AG09309 (cell line): ENCODE results near the gene MYLK4.

ENCODE experiments used
- DNase-seq: peaks from one replicate; pipeline ENCODE4 v3.0.0-alpha.2; 2010; ENCODE audit warnings: low read depth
- H3K4me3 ChIP-seq: 2 replicates; pipeline ENCODE4 v1.5.1; 2011; ENCODE audit warnings: mild to moderate bottlenecking, low read depth, low read length, moderate library complexity; ENCODE audit not compliant: control insufficient read depth
- TF ChIP-seq, protein P1 (sequence below): IDR thresholded peaks from 2 replicates; pipeline ENCODE4 v1.5.1; 2011; ENCODE audit warnings: mild to moderate bottlenecking, low read depth, low read length, inconsistent platforms; ENCODE audit not compliant: insufficient read depth, control insufficient read depth; ENCODE audit errors: missing control alignments

The MYLK4 gene

GRCh38 chr6:2750832-2751231 lies at the start of gene MYLK4:
Gene MYLK4, minus strand, starts transcription at chr6:2750922. Its CDS starts 1,628 bp downstream, at chr6:2749294.
- DNase-seq = no peak
- H3K4me3 ChIP-seq = no peak within 1 kb of the TSS
- TF ChIP-seq, protein P1, sequence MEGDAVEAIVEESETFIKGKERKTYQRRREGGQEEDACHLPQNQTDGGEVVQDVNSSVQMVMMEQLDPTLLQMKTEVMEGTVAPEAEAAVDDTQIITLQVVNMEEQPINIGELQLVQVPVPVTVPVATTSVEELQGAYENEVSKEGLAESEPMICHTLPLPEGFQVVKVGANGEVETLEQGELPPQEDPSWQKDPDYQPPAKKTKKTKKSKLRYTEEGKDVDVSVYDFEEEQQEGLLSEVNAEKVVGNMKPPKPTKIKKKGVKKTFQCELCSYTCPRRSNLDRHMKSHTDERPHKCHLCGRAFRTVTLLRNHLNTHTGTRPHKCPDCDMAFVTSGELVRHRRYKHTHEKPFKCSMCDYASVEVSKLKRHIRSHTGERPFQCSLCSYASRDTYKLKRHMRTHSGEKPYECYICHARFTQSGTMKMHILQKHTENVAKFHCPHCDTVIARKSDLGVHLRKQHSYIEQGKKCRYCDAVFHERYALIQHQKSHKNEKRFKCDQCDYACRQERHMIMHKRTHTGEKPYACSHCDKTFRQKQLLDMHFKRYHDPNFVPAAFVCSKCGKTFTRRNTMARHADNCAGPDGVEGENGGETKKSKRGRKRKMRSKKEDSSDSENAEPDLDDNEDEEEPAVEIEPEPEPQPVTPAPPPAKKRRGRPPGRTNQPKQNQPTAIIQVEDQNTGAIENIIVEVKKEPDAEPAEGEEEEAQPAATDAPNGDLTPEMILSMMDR = no peak

- DNase-seq = no peak
- no peak overlapping the region for H3K4me3 ChIP-seq
- TF ChIP-seq, protein P1 = no peak
These were observed 49.3 kb upstream of the MYLK4 start for GRCh38 chr6:2799936-2800527.

- H3K4me3 ChIP-seq = no peak overlapping the region
- DNase-seq = no peak
- TF ChIP-seq, protein P1 = no peak
These were observed 47.9 kb upstream of the MYLK4 start for GRCh38 chr6:2798586-2799134.

GRCh38 chr6:2797564-2798031 lies 46.9 kb upstream of the MYLK4 start:
- no peak for DNase-seq
- no peak overlapping the region for H3K4me3 ChIP-seq
- TF ChIP-seq, protein P1 = no peak

GRCh38 chr6:2796861-2797260 lies 46.1 kb upstream of the MYLK4 start:
- DNase-seq = no peak
- TF ChIP-seq, protein P1 = no peak
- H3K4me3 ChIP-seq = no peak overlapping the region

- no peak overlapping the region for H3K4me3 ChIP-seq
- TF ChIP-seq, protein P1 = no peak
- no peak for DNase-seq
These were observed 45.2 kb upstream of the MYLK4 start for GRCh38 chr6:2795956-2796355.

GRCh38 chr6:2795162-2795561 lies 44.4 kb upstream of the MYLK4 start:
- TF ChIP-seq, protein P1 = no peak
- DNase-seq = no peak

More at GRCh38 chr6:2795162-2795561, 44.4 kb upstream of the MYLK4 start:
- no peak overlapping the region for H3K4me3 ChIP-seq
